Lower lobe of right lung (tissue), 2 donors: ENCODE results near the gene SERPINI1. TPM values are rescaled to one million over a fixed set of nuclear protein-coding genes. Genes with fewer than 3 reads are reported as not detected.

ENCODE experiments used
- ATAC-seq, 2 donors: fragments of 200-7000 bp; cut with Tn5 transposase; one replicate each; pipeline ENCODE4 v1.9.1; 2020 to 2022; ENCODE audit warnings: mild to moderate bottlenecking in 2 of 2, moderate library complexity in 2 of 2
- DNase-seq: peaks from one replicate; pipeline ENCODE4 v3.0.0-alpha.2; 2020
- H3K27ac ChIP-seq: fragments of 200-600 bp; one replicate; pipeline ENCODE4 v1.8.0; 2022
- H3K27me3 ChIP-seq: fragments of 200-600 bp; one replicate; pipeline ENCODE4 v1.8.0; 2022; ENCODE audit warnings: low read depth
- H3K36me3 ChIP-seq: fragments of 200-600 bp; one replicate; pipeline ENCODE4 v1.8.0; 2022; ENCODE audit warnings: mild to moderate bottlenecking
- H3K4me1 ChIP-seq: fragments of 200-600 bp; one replicate; pipeline ENCODE4 v1.8.0; 2022
- H3K4me3 ChIP-seq: fragments of 200-600 bp; one replicate; pipeline ENCODE4 v1.8.0; 2022; ENCODE audit warnings: mild to moderate bottlenecking
- H3K9me3 ChIP-seq: fragments of 200-600 bp; one replicate; pipeline ENCODE4 v1.8.0; 2022
- CTCF ChIP-seq: fragments of 200-600 bp; IDR thresholded peaks from one replicate; pipeline ENCODE4 v1.8.0; 2022; ENCODE audit warnings: antibody characterized with exemption, mild to moderate bottlenecking
- intact Hi-C: fragments of 100-400 bp; cut with DNase I; formaldehyde crosslinking; loops from one replicate; pipeline ENCODE4 v1.11.0; 2022
- total RNA-seq: library from RNA; stranded (reverse); fragmentation: NEBNext Ultra II Directional; extraction: Animal tissue kit (Norgen Biotek cat#: 25700); gene quantifications from one replicate; pipeline ENCODE4 v1.2.1, GENCODE V29; 2021
- donor health status: DM: no; HTN: yes; CAD: no; lungs with severe emphysema.

Gene SERPINI1
- total RNA-seq, 1 donor from 2014 or later = 6.7 TPM

- no peak for ATAC-seq
- no peak for TF ChIP-seq CTCF
- H3K4me1 ChIP-seq = no peaks in the 10 kb centered on the region
These were observed 18.6 kb upstream of the SERPINI1 start for GRCh38 chr3:167716920-167717319.

GRCh38 chr3:167718582-167718981 is 16.9 kb upstream of the SERPINI1 start:
- H3K36me3 ChIP-seq = peaks cover 41% of the 10 kb centered on the region
- no peak for ATAC-seq
- H3K4me1 ChIP-seq = no peaks in the 10 kb centered on the region
- no peak for TF ChIP-seq CTCF
- intact Hi-C loops = no loop called here
- H3K27ac ChIP-seq = no peak overlapping the region
- H3K27me3 ChIP-seq = no peaks in the 10 kb centered on the region
- no peak for DNase-seq
- no peak overlapping the region for H3K4me3 ChIP-seq
- H3K9me3 ChIP-seq = no peaks in the 10 kb centered on the region

More at GRCh38 chr3:167716920-167717319, 18.6 kb upstream of the SERPINI1 start:
- Histone ChIP-seq H3K36me3 (peaks cover 41% of the 10 kb centered on the region), H3K27ac (no peak overlapping the region), H3K4me3 (no peak overlapping the region), H3K9me3 (no peaks in the 10 kb centered on the region), H3K27me3 (no peaks in the 10 kb centered on the region)
- no peak for DNase-seq
- intact Hi-C loops = no loop called here

GRCh38 chr3:167723025-167723512 is 12.5 kb upstream of the SERPINI1 start:
- peaks cover 22% of the 10 kb centered on the region for H3K36me3 ChIP-seq
- no peaks in the 10 kb centered on the region for H3K27me3 ChIP-seq
- intact Hi-C loops = no loop called here
- H3K4me1 ChIP-seq = peaks cover 8% of the 10 kb centered on the region
- no peak overlapping the region for H3K27ac ChIP-seq
- no peak for DNase-seq
- no peak for ATAC-seq
- no peaks in the 10 kb centered on the region for H3K9me3 ChIP-seq
- no peak for TF ChIP-seq CTCF
- H3K4me3 ChIP-seq = no peak overlapping the region

GRCh38 chr3:167723872-167724271 is 11.6 kb upstream of the SERPINI1 start:
- intact Hi-C loops = no loop called here
- H3K27ac ChIP-seq = no peak overlapping the region
- DNase-seq = no peak

GRCh38 chr3:167728176-167728575 is 7.3 kb upstream of the SERPINI1 start:
- intact Hi-C loops = no loop called here
- TF ChIP-seq CTCF = no peak

More at GRCh38 chr3:167723872-167724271, 11.6 kb upstream of the SERPINI1 start:
- H3K4me3 ChIP-seq = no peak overlapping the region
- peaks cover 16% of the 10 kb centered on the region for H3K4me1 ChIP-seq
- peaks cover 14% of the 10 kb centered on the region for H3K36me3 ChIP-seq
- H3K27me3 ChIP-seq = no peaks in the 10 kb centered on the region
- TF ChIP-seq CTCF = no peak
- no peak for ATAC-seq
- H3K9me3 ChIP-seq = no peaks in the 10 kb centered on the region

More at GRCh38 chr3:167728176-167728575, 7.3 kb upstream of the SERPINI1 start:
- H3K27ac ChIP-seq = no peak overlapping the region
- ATAC-seq (peak in 1 of 2 donors; percentile 73), DNase-seq (no peak)
- peaks cover 34% of the 10 kb centered on the region for H3K4me1 ChIP-seq
- no peak overlapping the region for H3K4me3 ChIP-seq
- H3K9me3 ChIP-seq = no peaks in the 10 kb centered on the region
- H3K27me3 ChIP-seq = no peaks in the 10 kb centered on the region
- no peaks in the 10 kb centered on the region for H3K36me3 ChIP-seq
